GM04503 (cell line): ENCODE data around the gene ZSCAN16.

Source experiments
- DNase-seq: peaks from one replicate; pipeline ENCODE4 v3.0.0-alpha.2; 2012; ENCODE audit warnings: low read depth

Gene ZSCAN16

DNA sequence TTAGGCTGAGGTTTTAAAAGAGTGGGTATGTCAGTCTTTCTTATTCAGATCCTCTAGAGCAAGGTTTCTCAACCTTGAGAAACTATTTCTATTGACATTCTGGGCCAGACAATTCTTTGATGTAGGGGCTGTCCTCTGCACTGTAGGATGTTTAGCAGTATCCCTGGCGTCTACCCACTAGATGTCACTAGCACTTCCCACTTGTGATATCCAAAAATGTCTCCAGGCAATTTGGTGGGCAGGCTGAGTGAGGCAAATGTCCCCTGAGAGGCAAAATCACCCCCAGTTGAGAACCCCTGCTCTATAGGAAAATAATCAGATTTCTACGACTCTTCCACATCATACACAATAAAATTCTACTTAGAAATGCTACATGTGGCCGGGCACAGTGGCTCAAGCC lies 9.6 kb downstream of the ZSCAN16 start:
- no peak for DNase-seq

DNA sequence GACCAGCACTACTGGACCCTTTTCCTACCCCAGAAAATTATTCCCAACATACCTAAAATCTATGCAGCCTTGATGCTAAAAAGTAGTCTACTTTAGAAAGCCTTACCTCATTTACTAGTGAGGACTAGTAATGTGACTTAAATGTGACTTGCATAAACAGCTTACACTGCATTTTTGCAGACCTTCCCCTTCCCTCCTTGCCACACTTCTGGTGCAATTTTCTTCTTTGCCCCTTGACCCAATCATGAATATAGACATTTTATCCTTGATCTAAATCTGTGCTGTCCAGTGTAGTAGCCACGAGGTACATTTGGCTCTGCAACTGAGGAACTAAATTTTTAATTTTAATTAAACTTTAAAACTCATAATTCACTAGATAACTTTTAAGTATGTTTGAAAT lies 10.3 kb downstream of the ZSCAN16 start:
- DNase-seq: no peak

DNA sequence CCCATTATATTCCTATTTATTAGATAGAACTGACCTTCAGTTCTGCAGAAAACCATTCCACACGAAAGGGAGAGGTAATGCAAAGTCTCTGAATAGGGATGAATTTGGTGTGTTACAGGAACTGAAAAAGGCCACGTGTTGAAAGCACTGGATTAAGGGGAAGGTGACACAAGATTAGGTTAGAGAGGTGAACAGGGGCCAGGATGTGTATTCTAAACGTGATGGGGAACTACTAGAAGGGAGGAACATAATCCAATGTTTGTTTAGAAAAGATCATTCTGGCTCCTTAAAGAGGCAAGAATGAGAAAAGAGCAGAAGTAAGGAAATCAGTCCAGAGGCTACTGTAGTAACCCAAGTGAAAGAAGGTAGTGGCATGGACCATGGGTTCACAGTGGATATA lies 11.0 kb downstream of the ZSCAN16 start:
- no peak for DNase-seq

DNA sequence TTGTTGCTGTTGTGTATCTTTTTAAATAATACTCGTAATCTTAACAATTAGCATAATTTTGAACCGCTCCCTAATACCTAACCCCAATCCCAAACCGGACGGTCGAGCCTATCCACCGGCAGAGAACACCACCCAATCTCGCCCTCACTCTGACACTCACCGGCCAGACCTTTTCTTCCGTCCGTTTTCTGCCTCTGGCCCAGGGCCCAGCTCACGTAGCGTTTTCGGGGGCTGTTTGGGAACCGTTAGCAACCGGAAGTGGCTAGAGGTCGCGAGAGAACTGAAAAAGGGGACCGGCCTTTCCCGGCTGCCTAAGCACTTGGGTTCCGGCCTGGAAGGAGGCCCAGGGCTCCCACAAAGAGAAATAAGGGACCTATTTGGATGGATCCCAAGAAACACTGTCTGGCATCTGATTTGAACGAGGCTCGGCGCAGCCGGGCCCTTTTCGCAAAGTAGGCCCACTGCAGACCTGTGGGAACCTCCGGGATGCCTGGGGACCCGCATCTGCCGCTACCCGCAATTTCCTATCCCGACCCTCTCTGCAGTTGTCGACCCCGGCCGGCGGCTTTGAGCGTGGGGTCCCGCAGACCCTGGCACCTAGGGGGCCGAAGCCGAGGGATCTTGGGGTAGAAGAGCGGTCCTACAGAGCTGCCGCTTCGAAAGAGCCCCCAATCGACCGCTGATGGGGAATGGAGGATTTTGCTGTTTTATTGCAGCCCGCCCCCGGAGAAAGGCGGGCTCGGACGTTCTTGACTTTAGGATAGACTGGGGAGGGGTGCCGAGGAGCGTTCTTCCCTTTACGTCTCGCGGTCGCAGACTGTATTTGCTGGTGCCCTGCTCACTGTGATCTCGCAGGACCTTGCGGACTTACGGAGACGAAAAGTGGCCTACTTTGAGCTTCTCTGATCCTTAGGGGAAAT lies 12.4 kb downstream of the ZSCAN16 start:
- peak; percentile 78 for DNase-seq

DNA sequence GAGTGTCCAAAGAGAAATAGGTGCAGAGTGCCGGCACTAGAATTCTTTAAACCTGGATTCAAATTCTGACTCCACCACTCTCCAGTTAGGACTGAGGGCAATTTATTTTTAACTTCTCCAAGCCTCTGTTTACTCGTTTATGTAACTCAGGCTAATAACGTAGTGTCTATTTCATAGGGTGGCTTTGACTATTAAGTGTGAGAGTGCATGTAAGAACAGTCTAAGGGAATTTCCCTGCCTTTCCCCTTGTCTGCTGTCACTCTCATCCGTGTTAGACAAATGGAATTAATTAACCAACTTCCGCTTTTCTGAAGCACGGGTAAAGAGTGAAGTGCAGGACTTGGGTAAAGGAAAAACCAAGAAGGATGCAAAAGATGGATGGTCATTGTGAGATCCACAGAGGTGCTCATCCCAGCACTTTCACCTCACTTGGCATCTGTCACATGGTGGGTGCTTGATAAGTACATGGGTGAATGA lies 13.1 kb downstream of the ZSCAN16 start:
- DNase-seq: no peak

DNA sequence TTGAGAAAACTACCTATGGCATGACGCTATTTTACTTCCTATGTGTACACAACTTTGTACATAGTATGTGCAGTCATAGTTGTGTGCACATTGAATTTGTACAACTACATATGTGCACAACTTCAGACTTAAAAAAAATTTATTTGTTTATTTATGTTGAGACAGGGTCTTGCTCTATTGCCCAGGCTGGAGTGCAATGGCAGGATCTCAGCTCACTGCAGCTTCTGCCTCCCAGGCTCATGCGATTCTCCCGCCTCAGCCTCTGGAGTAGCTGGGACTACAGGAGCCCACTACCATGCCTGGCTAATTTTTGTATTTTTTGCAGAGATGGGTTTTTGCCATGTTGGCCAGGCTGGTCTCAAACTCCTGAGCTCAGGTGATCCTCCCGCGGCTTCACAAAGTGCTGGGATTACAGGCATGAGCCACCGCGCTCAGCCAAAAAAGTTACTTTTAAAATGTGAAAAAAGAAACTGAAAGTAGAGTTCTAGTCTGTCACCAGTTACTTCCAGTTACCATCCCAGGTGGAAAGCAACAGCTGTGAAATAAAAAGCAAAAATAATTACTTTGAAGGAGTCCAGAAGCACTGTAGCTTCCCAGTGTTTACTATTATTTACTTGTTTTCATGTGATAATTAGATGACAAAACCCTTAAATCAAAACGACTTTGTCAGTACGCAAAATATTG lies 15.6 kb downstream of the ZSCAN16 start:
- DNase-seq: no peak

DNA sequence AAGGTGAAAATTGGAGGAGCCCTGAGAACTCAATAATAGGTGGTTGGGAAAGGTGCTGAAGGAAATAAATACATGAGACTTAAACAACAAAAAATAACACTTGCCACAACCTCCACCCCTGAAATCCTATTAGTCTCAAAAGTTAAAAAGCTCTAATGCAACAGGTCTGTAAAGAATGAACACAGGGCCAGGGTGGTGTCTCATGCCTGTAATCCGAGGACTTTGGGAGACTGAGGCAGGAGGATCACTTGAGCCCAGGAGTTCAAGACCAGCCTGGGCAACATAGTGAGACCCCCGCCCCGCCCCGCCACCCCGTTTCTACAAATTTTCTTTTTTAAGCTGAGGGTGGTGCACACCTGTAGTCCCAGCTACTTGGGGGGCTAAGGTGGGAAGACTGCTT lies 16.2 kb downstream of the ZSCAN16 start:
- no peak for DNase-seq

DNA sequence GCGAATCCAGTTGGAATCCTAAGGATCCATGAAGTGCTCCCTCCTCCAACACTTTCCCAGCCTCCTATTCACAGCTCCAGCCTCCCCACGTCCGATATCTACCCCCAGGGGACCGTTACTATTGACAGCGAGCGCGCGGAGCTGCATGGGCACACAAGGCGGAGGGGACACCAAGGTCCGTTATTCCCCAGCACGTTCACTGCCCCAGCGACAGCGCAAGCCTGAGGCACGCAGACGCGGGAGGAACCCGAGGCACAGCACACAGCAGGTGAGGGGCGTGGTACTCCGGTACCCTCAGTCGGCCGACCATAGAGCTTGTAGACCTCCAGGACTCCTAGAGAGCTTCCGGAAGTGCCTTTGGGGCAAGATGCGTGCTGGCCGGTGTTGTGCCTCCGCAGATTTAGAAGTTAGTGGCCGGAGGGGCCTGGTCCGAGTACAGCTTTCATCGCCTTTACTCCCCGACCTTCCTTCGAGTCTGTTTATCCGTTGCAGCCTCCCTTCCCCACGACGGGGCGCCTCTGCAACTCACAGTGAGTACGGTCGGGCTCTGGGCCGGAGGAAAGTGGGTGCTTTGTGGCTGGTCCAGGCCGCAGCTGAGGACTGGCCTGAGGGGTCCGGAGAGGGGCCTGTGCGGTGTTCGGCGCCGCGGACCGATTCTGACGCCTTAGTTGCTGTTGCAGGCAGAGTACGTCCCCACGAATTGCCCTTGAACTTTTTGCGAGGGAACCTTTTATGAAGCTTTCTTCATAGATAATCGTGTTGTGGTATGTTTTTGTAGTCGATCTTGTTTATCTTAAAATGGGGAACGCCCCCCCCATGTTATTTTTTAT lies 17.3 kb downstream of the ZSCAN16 start, which contains the start of gene ZKSCAN8:
TSS of gene ZKSCAN8 (plus strand) at position 384 of the 830 bp plus-strand sequence. CDS start 6,525 bp downstream, outside the sequence.
- DNase-seq: no peak

DNA sequence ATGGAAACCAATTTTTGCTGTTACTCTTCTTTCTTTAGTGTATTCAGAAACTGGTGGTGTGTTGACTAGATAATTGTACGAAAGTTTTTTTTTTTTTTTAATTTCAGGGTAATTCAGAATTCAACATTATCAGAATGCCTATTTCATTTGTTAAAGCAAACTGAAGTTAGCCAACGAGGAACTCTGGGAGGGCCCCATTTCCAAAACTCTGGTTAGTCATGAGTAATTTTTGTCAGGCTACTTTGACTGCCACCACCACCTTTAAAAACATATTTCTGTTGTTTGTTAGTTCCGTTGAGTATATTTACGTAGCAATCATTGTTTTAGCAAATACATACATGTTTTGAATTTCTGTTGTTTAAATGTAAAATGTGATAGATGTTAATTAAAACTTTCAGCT lies 18.0 kb downstream of the ZSCAN16 start:
- no peak for DNase-seq

DNA sequence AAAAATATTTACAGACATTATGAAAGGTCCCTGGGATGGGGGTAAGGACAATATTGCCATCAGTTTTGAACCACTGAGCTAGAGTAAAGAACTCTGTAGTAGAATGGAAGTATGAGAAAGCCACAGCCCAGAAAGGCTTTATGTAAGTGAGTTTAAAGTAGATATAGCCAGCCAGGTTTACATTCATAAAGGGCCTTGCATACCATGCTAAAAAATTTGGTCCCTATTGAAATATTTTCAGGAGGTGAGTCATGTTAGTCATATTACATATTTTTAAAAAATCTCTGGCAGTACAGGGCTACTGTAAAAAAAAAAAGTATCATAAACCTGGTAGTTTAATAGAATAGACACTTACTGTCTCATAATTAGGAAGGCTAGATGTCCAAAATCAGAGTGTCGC lies 20.8 kb downstream of the ZSCAN16 start:
- DNase-seq: no peak

DNA sequence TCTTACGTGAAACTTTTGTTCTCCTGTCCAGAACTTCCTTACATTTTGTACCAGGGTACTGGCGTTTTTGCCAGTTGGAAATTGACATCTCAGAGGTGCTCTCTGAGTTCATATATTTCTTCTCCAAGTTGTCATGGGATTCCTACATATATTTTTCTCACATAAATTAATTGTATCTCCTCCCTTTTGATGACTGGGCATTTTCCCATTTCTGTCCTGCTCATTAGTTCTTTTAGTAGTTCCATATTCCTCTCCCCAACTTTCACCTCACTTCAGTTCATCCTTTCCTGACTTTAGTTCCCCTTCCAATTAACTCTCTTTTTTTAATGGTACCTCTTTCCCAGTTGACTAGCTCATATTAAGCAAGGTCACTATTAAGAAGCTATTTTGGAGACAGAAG lies 28.1 kb downstream of the ZSCAN16 start:
- no peak for DNase-seq

DNA sequence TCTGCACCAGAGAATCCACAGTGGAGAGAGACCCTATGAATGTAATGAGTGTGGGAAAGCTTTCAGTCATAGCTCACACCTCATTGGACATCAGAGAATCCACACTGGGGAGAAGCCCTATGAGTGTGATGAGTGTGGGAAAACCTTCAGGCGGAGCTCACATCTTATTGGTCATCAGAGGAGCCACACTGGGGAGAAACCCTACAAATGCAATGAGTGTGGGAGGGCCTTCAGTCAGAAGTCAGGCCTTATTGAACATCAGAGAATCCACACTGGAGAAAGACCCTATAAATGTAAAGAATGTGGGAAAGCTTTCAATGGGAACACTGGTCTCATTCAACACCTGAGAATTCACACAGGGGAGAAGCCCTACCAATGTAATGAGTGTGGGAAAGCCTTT lies 29.1 kb downstream of the ZSCAN16 start:
- DNase-seq: no peak

DNA sequence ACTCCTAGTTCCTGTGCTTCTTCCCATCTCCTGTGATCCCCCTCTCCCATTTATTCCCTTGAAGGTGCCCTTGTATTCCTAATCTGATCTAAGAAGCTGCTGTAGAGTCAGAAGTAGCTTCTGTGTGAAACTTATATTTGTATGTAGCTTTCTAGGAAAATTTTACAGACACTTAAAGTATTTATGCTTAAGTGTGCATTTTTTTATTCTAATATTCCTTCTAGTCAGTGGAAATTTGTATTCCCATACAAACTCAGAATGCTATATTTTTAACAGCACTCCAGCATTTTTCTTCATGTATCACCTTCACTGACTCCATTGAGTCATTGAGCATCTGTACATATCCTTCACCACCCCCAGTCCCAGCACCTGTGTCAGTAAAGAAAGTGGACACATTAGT lies 29.9 kb downstream of the ZSCAN16 start:
- DNase-seq: no peak

DNA sequence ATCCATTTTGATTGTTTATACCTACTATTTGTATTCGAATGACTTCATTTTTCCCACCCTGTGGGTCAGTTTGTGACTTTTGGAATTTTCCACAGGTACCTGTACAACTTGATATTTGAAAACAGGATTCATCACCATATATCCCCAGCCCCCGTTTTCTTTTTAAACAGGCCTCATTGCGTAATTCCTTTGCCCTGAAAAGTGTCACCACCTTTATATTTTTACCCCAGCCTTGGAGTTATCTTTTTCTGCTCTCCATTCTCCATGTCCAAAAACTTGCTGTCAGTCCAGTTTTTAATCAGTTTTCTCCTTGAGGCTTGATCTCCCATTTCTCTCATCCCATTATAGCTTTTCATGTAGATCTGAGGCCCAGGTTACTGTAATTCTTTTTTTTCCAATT lies 33.9 kb downstream of the ZSCAN16 start:
- DNase-seq: no peak

DNA sequence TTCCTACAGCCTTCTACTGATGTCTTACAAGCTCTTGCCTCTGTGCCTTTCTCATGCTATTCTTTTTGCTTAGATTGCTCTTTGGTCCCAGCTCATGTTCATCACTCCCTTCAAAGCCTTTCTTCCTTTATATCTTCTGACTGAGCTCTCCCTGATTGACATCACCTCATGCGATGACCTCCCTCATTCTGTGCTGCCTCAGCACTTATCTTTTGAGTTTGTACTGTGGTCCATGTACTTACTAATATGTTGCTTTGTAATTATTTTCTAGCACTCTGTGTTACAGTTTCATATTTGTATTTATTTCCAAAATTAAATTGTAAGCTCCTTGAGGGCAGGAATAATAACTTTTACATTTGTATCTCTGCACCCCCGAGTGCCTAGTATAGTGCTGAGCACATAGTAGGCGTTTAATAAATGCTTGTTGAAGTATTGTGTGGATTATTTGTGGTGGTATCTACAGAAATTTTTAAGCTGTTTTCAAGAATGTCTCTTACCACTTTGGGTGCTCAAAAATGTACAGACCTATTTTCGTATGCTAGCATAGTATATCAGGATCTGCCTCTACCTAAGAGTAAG lies 34.7 kb downstream of the ZSCAN16 start:
- DNase-seq: no peak

DNA sequence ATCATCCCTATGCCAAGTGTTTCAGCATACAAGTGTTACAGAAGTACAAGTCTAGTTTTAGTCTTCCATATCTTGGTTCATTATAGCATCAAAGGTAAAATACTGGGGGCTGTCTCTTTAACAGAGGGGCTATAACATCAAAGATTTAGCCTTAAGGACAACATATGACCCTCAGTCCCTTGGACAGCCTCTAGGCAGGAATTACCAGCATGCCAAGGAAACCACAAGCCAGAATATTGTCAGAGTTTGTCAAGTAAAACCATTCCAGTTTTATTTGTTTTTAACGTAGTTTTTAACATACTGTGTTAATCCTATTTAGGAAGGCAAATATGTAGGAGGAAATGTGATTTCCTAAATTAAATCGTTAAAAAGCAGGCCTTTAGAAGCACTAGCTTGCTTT lies 35.8 kb downstream of the ZSCAN16 start:
- DNase-seq: no peak

DNA sequence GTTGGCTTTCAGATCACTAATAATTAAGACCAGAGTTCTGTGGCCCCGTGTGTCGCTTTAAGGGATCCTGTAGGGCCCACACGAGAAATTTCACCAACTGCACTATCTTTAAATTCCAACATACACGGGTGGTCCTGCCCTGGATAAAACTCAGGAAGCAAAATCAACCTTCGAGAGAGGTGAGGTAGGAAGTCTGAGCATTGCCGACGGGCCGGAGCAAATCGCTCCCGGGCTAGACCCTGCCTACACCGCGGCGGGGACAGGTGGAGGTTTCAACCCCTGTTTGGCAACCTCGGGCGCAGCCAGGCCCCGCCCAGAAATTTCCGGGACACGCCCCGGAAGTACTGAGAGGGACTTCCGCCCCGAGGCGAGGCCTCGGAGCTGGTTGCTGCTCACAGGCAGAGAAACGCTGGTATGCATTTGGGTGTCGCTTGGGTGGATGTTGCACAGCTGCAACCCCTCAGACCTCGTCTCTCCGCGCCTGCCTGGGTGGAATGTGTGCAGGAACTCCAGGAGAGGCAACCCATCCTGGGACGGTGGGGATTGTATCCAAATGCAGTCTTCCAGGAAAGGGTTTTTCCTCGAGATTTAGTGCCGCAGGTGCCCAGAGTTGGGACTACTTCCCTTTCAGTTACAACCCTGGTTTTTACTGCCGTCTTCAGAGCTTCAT lies 37.1 kb downstream of the ZSCAN16 start:
- DNase-seq: no peak

DNA sequence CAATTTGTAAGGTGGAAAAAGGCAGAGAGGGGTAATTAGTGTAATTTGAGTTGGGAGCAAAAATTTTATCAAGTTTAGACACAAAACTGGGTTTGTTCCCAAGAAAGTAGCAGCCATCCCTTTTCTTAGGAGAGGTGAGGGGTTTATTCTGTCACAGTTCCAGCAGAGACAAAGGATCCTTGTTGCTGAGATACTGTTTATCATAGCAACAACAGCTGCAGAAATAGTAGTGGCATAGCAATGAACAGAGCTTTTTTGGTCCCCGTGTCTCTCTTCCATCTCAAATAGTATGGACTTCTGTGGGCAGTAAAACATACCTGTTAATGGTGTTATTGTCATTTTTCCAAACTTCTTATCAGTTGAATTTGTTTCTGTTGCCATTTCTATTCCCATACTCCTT lies 41.2 kb downstream of the ZSCAN16 start:
- no peak for DNase-seq

DNA sequence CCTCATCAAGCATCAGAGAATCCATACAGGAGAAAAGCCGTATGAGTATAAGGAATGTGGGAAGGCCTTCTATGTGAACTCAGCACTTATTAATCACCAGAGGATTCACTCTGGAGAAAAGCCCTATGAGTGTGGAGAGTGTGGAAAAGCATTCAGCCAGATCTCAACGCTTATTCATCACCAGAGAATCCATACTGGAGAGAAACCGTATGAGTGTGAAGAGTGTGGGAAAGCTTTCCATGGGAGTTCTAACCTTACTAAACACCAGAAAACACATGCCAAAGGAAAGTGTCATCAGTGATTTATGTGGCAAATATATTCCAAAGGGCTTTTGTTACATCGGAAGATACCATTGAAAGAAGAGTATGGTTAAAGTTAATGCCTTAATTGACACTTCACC lies 42.7 kb downstream of the ZSCAN16 start:
- DNase-seq: peak; percentile 76

DNA sequence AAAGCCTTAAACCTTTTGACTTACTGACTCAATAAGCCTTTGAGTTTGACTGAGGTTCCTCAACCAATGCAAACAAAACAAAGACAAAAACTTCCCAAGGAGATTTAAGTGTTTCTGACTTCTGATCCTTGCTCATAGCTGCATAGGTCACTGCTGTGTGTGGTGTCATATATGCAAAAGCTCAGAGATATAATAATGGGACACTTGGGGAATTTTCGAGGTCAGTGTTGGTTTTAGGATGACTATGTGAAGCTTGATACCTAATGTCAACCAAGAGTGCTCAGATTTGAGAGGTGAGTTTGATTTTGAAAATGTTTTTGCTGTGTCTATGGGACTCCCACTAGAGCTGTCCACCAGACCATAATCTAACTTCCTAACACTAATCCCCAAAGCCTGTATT lies 43.5 kb downstream of the ZSCAN16 start:
- DNase-seq: no peak

DNA sequence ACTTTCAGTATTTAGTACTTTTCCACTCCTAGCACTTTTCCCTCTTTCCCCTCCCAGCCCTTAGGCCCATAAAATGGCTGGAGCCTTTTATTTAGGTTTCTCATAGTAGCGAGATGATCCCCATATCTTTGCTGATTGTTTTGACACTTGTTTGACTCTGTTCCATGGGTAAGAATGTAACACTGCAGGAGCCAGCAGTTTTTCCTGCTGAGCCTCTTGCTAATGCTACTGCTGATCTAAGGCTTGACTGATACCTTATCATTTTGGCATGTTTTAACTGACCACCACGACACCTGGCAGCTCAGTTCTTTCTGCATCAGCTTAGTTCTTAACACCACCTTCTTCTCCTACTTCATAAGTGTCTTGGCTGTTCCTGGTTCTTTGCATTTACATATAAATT lies 46.9 kb downstream of the ZSCAN16 start:
- DNase-seq: no peak
